Endothelial cell of umbilical vein (primary cell): ENCODE results near the gene SPATA32.

ENCODE experiments used
- CTCF ChIP-seq, 2 donors: IDR thresholded peaks; 1 replicate in 1 of 2; 2 replicates in 1 of 2; pipeline ENCODE4 v1.5.1; 2011; ENCODE audit warnings: low read length in 2 of 2, mild to moderate bottlenecking in 2 of 2, moderate library complexity in 2 of 2, control low read depth in 1 of 2, inconsistent platforms in 1 of 2, low read depth in 1 of 2; ENCODE audit not compliant: insufficient read depth in 1 of 2; ENCODE audit errors: extremely low read depth in 1 of 2
- EZH2 ChIP-seq: IDR thresholded peaks from 2 replicates; pipeline ENCODE4 v1.6.1; 2012; ENCODE audit warnings: borderline replicate concordance, low read depth, mild to moderate bottlenecking, moderate library complexity, low read length, inconsistent platforms; ENCODE audit not compliant: severe bottlenecking
- FOS ChIP-seq: IDR thresholded peaks from 2 replicates; pipeline ENCODE4 v1.6.1; 2011; ENCODE audit warnings: mild to moderate bottlenecking, low read length, moderate library complexity, borderline replicate concordance; ENCODE audit not compliant: insufficient read depth
- GATA2 ChIP-seq: IDR thresholded peaks from 2 replicates; pipeline ENCODE4 v1.7.0; 2011; ENCODE audit warnings: low read depth, mild to moderate bottlenecking, moderate library complexity, mixed read lengths, low read length; ENCODE audit not compliant: insufficient read length, insufficient read depth
- JUN ChIP-seq: IDR thresholded peaks from 2 replicates; pipeline ENCODE4 v1.6.1; 2011; ENCODE audit warnings: borderline replicate concordance, low read depth; ENCODE audit not compliant: insufficient read length, insufficient read depth
- MAX ChIP-seq: IDR thresholded peaks from 2 replicates; pipeline ENCODE4 v1.6.1; 2011; ENCODE audit not compliant: insufficient read depth, insufficient read length
- MYC ChIP-seq: IDR thresholded peaks from one replicate; pipeline ENCODE4 v1.6.1; 2011; ENCODE audit warnings: mild to moderate bottlenecking, low read depth, low read length
- POLR2A ChIP-seq: IDR thresholded peaks from 2 replicates; pipeline ENCODE4 v1.6.1; 2012; ENCODE audit warnings: low read depth, mild to moderate bottlenecking, control low read depth, low read length
- POLR2AphosphoS5 ChIP-seq: IDR thresholded peaks from 2 replicates; pipeline ENCODE4 v1.6.1; 2012; ENCODE audit warnings: low read depth, mild to moderate bottlenecking, control low read depth, low read length, moderate library complexity; ENCODE audit not compliant: insufficient read depth

- TF ChIP-seq CTCF (IDR thresholded peaks at IDR 0.05; ENCODE audit: extremely low read depth in 1 of 2, insufficient read depth in 1 of 2, low read depth in 1 of 2, low read length in 2 of 2) (no peak), EZH2 (no peak), POLR2A (no peak), JUN (no peak), POLR2AphosphoS5 (no peak), MAX (no peak), GATA2 (no peak), MYC (no peak), FOS (no peak)
These were observed 31.0 kb upstream of the SPATA32 start for GRCh38 chr17:45292696-45293412.
